Endothelial cell of umbilical vein (primary cell): ENCODE measurements around the gene OR10A2. TPM values are rescaled to one million over a fixed set of nuclear protein-coding genes. Genes with fewer than 3 reads are reported as not detected.

Experiments used
- BruUV-seq: library from RNA; stranded (reverse); fragments of 400-500 nt; replicated peaks from 2 replicates; lab custom pipeline; 2021; lab: Mats Ljungman, UMichigan
- CTCF ChIA-PET: fragments of 300-600, 350-600 bp; sonication (Branson Sonifier 250); formaldehyde crosslinking; loops from one replicate; lab custom pipeline; 2021; ENCODE audit warnings: antibody characterized with exemption, inconsistent platforms; lab: Charles Lee
- POLR2A ChIA-PET: fragments of 300-600, 350-600 bp; sonication (Branson Sonifier 250); formaldehyde crosslinking; loops from one replicate; lab custom pipeline; 2021; ENCODE audit warnings: antibody characterized with exemption, inconsistent platforms; lab: Charles Lee
- DNase-seq: peaks from one replicate; pipeline ENCODE4 v3.0.0-alpha.2; 2011; ENCODE audit warnings: low read depth, low spot score
- FAIRE-seq: peaks from 2 replicates; lab custom pipeline; 2011; peaks lifted over from hg19 to GRCh38; lab: Jason Lieb, UNC
- H2AFZ ChIP-seq: 2 replicates; pipeline ENCODE4 v1.6.0; 2012; ENCODE audit warnings: low read depth, low read length, control low read depth, inconsistent platforms
- H3K27ac ChIP-seq: 2 replicates; pipeline ENCODE4 v1.5.1; 2011; ENCODE audit warnings: low read depth, mild to moderate bottlenecking, control low read depth, low read length, moderate library complexity; ENCODE audit not compliant: insufficient read depth
- H3K27me3 ChIP-seq, 2 experiments: 2 replicates each; pipeline versions ENCODE4 v1.6.0 to v1.6.1; 2011; ENCODE audit warnings: low read length in 2 of 2, mixed read lengths in 1 of 2; ENCODE audit not compliant: control insufficient read depth in 2 of 2, insufficient read depth in 2 of 2
- H3K36me3 ChIP-seq, 2 experiments: 2 replicates in 1 of 2; 3 replicates in 1 of 2; pipeline ENCODE4 v1.5.1; 2011; ENCODE audit warnings: low read length in 2 of 2, mild to moderate bottlenecking in 1 of 2, moderate library complexity in 1 of 2; ENCODE audit not compliant: control insufficient read depth in 2 of 2, insufficient read depth in 2 of 2; ENCODE audit errors: extremely low read depth in 1 of 2
- H3K4me1 ChIP-seq: 3 replicates; pipeline ENCODE4 v1.5.1; 2011; ENCODE audit warnings: mild to moderate bottlenecking, low read length; ENCODE audit not compliant: control insufficient read depth, insufficient read depth; ENCODE audit errors: extremely low read depth
- H3K4me2 ChIP-seq: 2 replicates; pipeline ENCODE4 v1.6.1; 2011; ENCODE audit warnings: low read length, control low read depth, mixed read lengths; ENCODE audit not compliant: insufficient read depth
- H3K4me3 ChIP-seq, 3 experiments: fragments of 200-600 bp in 1 of 3; sonication (generic), shearing (Covaris generic) in 1 of 3; replicated peaks in 1 of 3; 2 replicates each; pipeline ENCODE4 v1.5.1; 2011 to 2016; ENCODE audit warnings: control low read depth in 3 of 3, low read length in 3 of 3, mild to moderate bottlenecking in 2 of 3, inconsistent platforms in 1 of 3, low read depth in 1 of 3, moderate library complexity in 1 of 3; ENCODE audit not compliant: insufficient read depth in 1 of 3
- H3K79me2 ChIP-seq: 2 replicates; pipeline ENCODE4 v1.6.0; 2012; ENCODE audit warnings: low read length, inconsistent platforms; ENCODE audit not compliant: control insufficient read depth, insufficient read depth
- H3K9ac ChIP-seq: replicated peaks from 2 replicates; pipeline ENCODE3; 2011; ENCODE audit warnings: low read length, control low read depth; ENCODE audit not compliant: insufficient read depth; ENCODE audit errors: extremely low read depth
- H3K9me1 ChIP-seq: replicated peaks from 3 replicates; pipeline ENCODE4 v1.6.0; 2011; ENCODE audit warnings: mild to moderate bottlenecking, low read length; ENCODE audit not compliant: control insufficient read depth, insufficient read depth; ENCODE audit errors: extremely low read depth
- H3K9me3 ChIP-seq: replicated peaks from 2 replicates; pipeline ENCODE4 v1.5.1; 2012; ENCODE audit warnings: low read length, inconsistent platforms; ENCODE audit not compliant: control insufficient read depth, insufficient read depth
- H4K20me1 ChIP-seq: replicated peaks from 2 replicates; pipeline ENCODE3; 2011; ENCODE audit warnings: mild to moderate bottlenecking, low read length; ENCODE audit not compliant: control insufficient read depth, insufficient read depth; ENCODE audit errors: extremely low read depth
- CTCF ChIP-seq, 2 donors: IDR thresholded peaks; 1 replicate in 1 of 2; 2 replicates in 1 of 2; pipeline ENCODE4 v1.5.1; 2011; ENCODE audit warnings: low read length in 2 of 2, mild to moderate bottlenecking in 2 of 2, moderate library complexity in 2 of 2, control low read depth in 1 of 2, inconsistent platforms in 1 of 2, low read depth in 1 of 2; ENCODE audit not compliant: insufficient read depth in 1 of 2; ENCODE audit errors: extremely low read depth in 1 of 2
- EZH2 ChIP-seq: IDR thresholded peaks from 2 replicates; pipeline ENCODE4 v1.6.1; 2012; ENCODE audit warnings: borderline replicate concordance, low read depth, mild to moderate bottlenecking, moderate library complexity, low read length, inconsistent platforms; ENCODE audit not compliant: severe bottlenecking
- FOS ChIP-seq: IDR thresholded peaks from 2 replicates; pipeline ENCODE4 v1.6.1; 2011; ENCODE audit warnings: mild to moderate bottlenecking, low read length, moderate library complexity, borderline replicate concordance; ENCODE audit not compliant: insufficient read depth
- GATA2 ChIP-seq: IDR thresholded peaks from 2 replicates; pipeline ENCODE4 v1.7.0; 2011; ENCODE audit warnings: low read depth, mild to moderate bottlenecking, moderate library complexity, mixed read lengths, low read length; ENCODE audit not compliant: insufficient read length, insufficient read depth
- JUN ChIP-seq: IDR thresholded peaks from 2 replicates; pipeline ENCODE4 v1.6.1; 2011; ENCODE audit warnings: borderline replicate concordance, low read depth; ENCODE audit not compliant: insufficient read length, insufficient read depth
- MAX ChIP-seq: IDR thresholded peaks from 2 replicates; pipeline ENCODE4 v1.6.1; 2011; ENCODE audit not compliant: insufficient read depth, insufficient read length
- MYC ChIP-seq: IDR thresholded peaks from one replicate; pipeline ENCODE4 v1.6.1; 2011; ENCODE audit warnings: mild to moderate bottlenecking, low read depth, low read length
- POLR2A ChIP-seq: IDR thresholded peaks from 2 replicates; pipeline ENCODE4 v1.6.1; 2012; ENCODE audit warnings: low read depth, mild to moderate bottlenecking, control low read depth, low read length
- POLR2AphosphoS5 ChIP-seq: IDR thresholded peaks from 2 replicates; pipeline ENCODE4 v1.6.1; 2012; ENCODE audit warnings: low read depth, mild to moderate bottlenecking, control low read depth, low read length, moderate library complexity; ENCODE audit not compliant: insufficient read depth
- dilution Hi-C: fragments of 300-500 bp; cut with MboI; formaldehyde crosslinking; loops from one replicate; pipeline ENCODE4 v1.15.0; 2019; ENCODE audit warnings: low sequenced_read_pairs; ENCODE audit not compliant: extremely low pct_ligation_motif_present
- intact Hi-C: fragments of 100-400 bp; cut with micrococcal nuclease; formaldehyde crosslinking; loops from one replicate; pipeline ENCODE4 v1.10.0; 2022
- polyA plus RNA-seq, 4 experiments: library from polyadenylated mRNA; depleted of rRNA in 3 of 4; stranded (reverse) in 3 of 4; unstranded in 1 of 4; fragments of >200 nt; gene quantifications; 2 replicates each; pipeline versions ENCODE4 v1.2.1 to v1.2.3, GENCODE V29; 2011 to 2012; ENCODE audit warnings: missing spikeins in 1 of 4
- total RNA-seq: library from RNA; stranded (reverse); gene quantifications from 2 replicates; pipeline ENCODE4 v1.2.3, GENCODE V29; 2021

OR10A2 gene
- total and polyA plus RNA-seq, 2 donors (not counting 3 experiments of a cell fraction or from before 2014, with no cell fraction given), result not detected

- POLR2A ChIA-PET, result no interaction called here
- Histone ChIP-seq H3K9ac (no peak overlapping the region), H3K4me1 (no peaks in the 10 kb centered on the region), H4K20me1 (no peaks in the 10 kb centered on the region), H3K9me3 (no peaks in the 10 kb centered on the region), H3K9me1 (no peaks in the 10 kb centered on the region), H3K36me3 (no peaks in the 10 kb centered on the region), H2AFZ (no peak overlapping the region), H3K4me3 (no peak overlapping the region), H3K79me2 (no peaks in the 10 kb centered on the region), H3K4me2 (no peak overlapping the region), H3K27me3 (peaks cover 0 to 1% of the 10 kb centered on the region in 2 experiments), H3K27ac (no peak overlapping the region)
- CTCF ChIA-PET, result interaction anchor here (0.5 to 2.7 kb wide), 4 partner anchors 10 to 1870 kb away, joined by 3 to 13 read pairs (median 5); no protein-coding TSS in a partner anchor
- DNase-seq, result no peak
- FAIRE-seq, result no peak
- TF ChIP-seq JUN, result no peak
- no peak for TF ChIP-seq FOS
- no peak for TF ChIP-seq CTCF (IDR thresholded peaks at IDR 0.05; ENCODE audit: extremely low read depth in 1 of 2, insufficient read depth in 1 of 2, low read depth in 1 of 2, low read length in 2 of 2)
- no peak for TF ChIP-seq GATA2
- no peak for TF ChIP-seq MAX
- no peak for TF ChIP-seq EZH2
- TF ChIP-seq MYC, result no peak
- no peak for TF ChIP-seq POLR2AphosphoS5
- TF ChIP-seq POLR2A, result no peak
- dilution Hi-C loops (no loop called here), intact Hi-C loops (no loop called here)
- no TSS peak for BruUV-seq
Measured at GRCh38 chr11:6864438-6864837, 1.6 kb downstream of the OR10A2 start.
